GM18502 (cell line): Measurements from ENCODE around the gene PGF.

ENCODE experiments used
- ATAC-seq: cut with Tn5 transposase; IDR thresholded peaks from one replicate; pipeline ENCODE4 v1.9.1; 2021; ENCODE audit warnings: mild to moderate bottlenecking; ENCODE audit not compliant: unreplicated experiment, poor library complexity

Gene PGF

GRCh38 chr14:74924061-74924460, 31.3 kb downstream of the PGF start:
- no peak for ATAC-seq

GRCh38 chr14:74922752-74923401, 32.5 kb downstream of the PGF start, which contains the start of gene RPS6KL1:
RPS6KL1 (minus strand) TSS chr14:74923260; CDS start chr14:74921541, 1,719 bp downstream.
- ATAC-seq = peak; percentile 90

GRCh38 chr14:74921987-74922751, 33.2 kb downstream of the PGF start:
- no peak for ATAC-seq

GRCh38 chr14:74921053-74921620, 34.3 kb downstream of the PGF start:
- no peak for ATAC-seq

- no peak for ATAC-seq
Observed at GRCh38 chr14:74920281-74920680, 35.1 kb downstream of the PGF start.

GRCh38 chr14:74919421-74920165, 35.8 kb downstream of the PGF start:
- ATAC-seq = no peak

GRCh38 chr14:74918380-74918779, 37.0 kb downstream of the PGF start:
- ATAC-seq = no peak

GRCh38 chr14:74917646-74918081, 37.7 kb downstream of the PGF start:
- ATAC-seq = no peak

GRCh38 chr14:74917178-74917543, 38.2 kb downstream of the PGF start:
- no peak for ATAC-seq

GRCh38 chr14:74915826-74916225, 39.6 kb downstream of the PGF start:
- ATAC-seq = no peak

- ATAC-seq = no peak
Observed at GRCh38 chr14:74915426-74915825, 40.0 kb downstream of the PGF start.

- ATAC-seq = no peak
Observed at GRCh38 chr14:74913986-74914573, 41.3 kb downstream of the PGF start.

GRCh38 chr14:74913393-74913910, 41.9 kb downstream of the PGF start:
- no peak for ATAC-seq

- ATAC-seq = no peak
Observed at GRCh38 chr14:74912801-74913200, 42.6 kb downstream of the PGF start.

GRCh38 chr14:74912111-74912510, 43.3 kb downstream of the PGF start:
- no peak for ATAC-seq

- ATAC-seq = no peak
Observed at GRCh38 chr14:74911704-74912103, 43.7 kb downstream of the PGF start.

GRCh38 chr14:74911221-74911620, 44.2 kb downstream of the PGF start:
- no peak for ATAC-seq

GRCh38 chr14:74910556-74910955, 44.8 kb downstream of the PGF start:
- no peak for ATAC-seq

- ATAC-seq = no peak
Observed at GRCh38 chr14:74909911-74910310, 45.5 kb downstream of the PGF start.

GRCh38 chr14:74909501-74909900, 45.9 kb downstream of the PGF start:
- ATAC-seq = no peak
